ENCODE measurements around the gene NCKAP5. TPM values are rescaled to one million over a fixed set of nuclear protein-coding genes. Genes with fewer than 3 reads are reported as not detected.
"Not testable (repeated sequence)": the region's sequence is repeated elsewhere in the genome, so short reads cannot be mapped to it uniquely, and the experiment has no call there.

Gene NCKAP5
- total and polyA plus RNA-seq, 7 donors, result 0.03 to 1.2 (median 0.22) TPM

DNA sequence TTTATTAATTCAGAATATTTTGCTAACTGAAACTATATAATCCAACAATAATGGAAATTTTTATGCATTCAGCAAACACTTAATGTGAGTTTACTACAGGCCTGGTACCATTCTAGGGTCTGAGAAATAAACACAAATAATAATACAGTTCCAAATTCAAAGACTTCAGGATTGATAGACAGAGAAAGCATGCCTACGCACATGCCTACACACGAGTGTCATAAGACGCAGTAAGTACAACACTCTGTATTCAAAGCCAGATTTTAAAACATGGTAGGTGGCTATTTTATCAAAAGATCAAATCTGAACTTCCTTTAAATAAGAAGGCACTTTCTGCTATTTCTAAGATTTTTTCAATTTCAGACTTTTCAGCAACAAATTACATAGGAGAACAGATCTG is 346.9 kb downstream of the NCKAP5 start:
- WGBS, 3 donors, result 91 to 95% (median 94%) methylated on average over 3 of the region's 3 CpGs
- no peak overlapping the region for H3K27ac ChIP-seq
- no peaks in the 10 kb centered on the region for H3K9me3 ChIP-seq
- DNase-seq, result no peak
- intact Hi-C loops (cut with DNase I), result no loop called here
- TF ChIP-seq, protein P1, sequence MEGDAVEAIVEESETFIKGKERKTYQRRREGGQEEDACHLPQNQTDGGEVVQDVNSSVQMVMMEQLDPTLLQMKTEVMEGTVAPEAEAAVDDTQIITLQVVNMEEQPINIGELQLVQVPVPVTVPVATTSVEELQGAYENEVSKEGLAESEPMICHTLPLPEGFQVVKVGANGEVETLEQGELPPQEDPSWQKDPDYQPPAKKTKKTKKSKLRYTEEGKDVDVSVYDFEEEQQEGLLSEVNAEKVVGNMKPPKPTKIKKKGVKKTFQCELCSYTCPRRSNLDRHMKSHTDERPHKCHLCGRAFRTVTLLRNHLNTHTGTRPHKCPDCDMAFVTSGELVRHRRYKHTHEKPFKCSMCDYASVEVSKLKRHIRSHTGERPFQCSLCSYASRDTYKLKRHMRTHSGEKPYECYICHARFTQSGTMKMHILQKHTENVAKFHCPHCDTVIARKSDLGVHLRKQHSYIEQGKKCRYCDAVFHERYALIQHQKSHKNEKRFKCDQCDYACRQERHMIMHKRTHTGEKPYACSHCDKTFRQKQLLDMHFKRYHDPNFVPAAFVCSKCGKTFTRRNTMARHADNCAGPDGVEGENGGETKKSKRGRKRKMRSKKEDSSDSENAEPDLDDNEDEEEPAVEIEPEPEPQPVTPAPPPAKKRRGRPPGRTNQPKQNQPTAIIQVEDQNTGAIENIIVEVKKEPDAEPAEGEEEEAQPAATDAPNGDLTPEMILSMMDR (IDR thresholded peaks at IDR 0.05), result no peak
- H3K4me1 ChIP-seq, result no peaks in the 10 kb centered on the region
- peaks cover 0 to 2% (median 0%) of the 10 kb centered on the region in 3 donors for H3K27me3 ChIP-seq (ENCODE audit: insufficient read depth in 3 of 3, low read length in 2 of 3)
- ATAC-seq, result no peak
- no peak overlapping the region for H3K4me3 ChIP-seq
- no peaks in the 10 kb centered on the region for H3K36me3 ChIP-seq (ENCODE audit: insufficient read depth in 1 of 2, low read depth in 1 of 2)

DNA sequence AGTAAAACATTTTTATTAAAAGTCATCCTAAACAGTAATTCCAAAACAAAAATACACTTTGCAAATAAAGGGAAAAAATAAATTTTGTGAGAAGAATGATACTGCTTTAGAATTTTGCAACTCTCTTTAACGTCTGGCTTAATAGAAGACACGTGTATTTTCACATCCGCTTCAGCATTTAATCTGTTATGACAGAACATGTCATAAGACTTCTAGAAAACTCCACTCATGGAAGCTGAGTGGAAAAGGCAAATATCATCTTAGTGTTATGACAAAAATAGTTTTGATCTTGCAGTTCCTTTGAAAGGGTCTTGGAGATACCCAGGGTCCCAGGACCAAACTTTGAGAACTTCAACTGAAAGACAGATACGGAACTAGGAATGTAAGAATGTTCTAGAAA is 350.1 kb downstream of the NCKAP5 start:
- Histone ChIP-seq H3K27ac (no peak overlapping the region), H3K4me1 (no peaks in the 10 kb centered on the region), H3K36me3 (ENCODE audit: insufficient read depth in 1 of 2, low read depth in 1 of 2) (no peaks in the 10 kb centered on the region), H3K9me3 (peaks cover 8% of the 10 kb centered on the region), H3K27me3 (ENCODE audit: insufficient read depth in 3 of 3, low read length in 2 of 3) (peaks cover 0 to under 1% (median 0%) of the 10 kb centered on the region in 3 donors), H3K4me3 (no peak overlapping the region)
- 42 to 88% (median 63%) methylated on average over 4 of the region's 4 CpGs for WGBS, 3 donors
- TF ChIP-seq, protein P1 (IDR thresholded peaks at IDR 0.05), result no peak
- no peak for DNase-seq
- intact Hi-C loops (cut with DNase I), result no loop called here
- ATAC-seq, result no peak

DNA sequence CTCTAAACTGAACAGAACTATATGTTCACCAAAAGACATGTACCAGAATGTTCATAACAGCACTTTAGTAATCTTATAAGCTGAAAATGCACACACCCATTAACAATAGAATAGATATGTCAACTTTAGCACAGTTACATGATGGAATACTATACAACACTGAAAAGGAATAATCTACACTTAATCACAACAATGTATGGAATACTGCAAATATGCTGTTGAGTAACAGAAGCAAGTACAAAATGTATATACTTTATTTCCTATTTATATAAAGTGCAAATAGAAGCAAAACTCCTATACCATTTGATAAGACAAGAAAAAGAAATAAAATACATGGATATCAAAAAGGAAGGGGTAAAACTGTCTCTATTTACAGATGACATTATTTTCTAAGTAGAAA is 352.8 kb downstream of the NCKAP5 start:
- TF ChIP-seq, protein P1 (IDR thresholded peaks at IDR 0.05), result no peak
- intact Hi-C loops (cut with DNase I), result no loop called here
- Histone ChIP-seq H3K36me3 (ENCODE audit: insufficient read depth in 1 of 2, low read depth in 1 of 2) (no peaks in the 10 kb centered on the region), H3K27me3 (ENCODE audit: insufficient read depth in 3 of 3, low read length in 2 of 3) (no peaks in the 10 kb centered on the region), H3K9me3 (peaks cover 8% of the 10 kb centered on the region), H3K27ac (no peak overlapping the region), H3K4me1 (no peaks in the 10 kb centered on the region), H3K4me3 (no peak overlapping the region)
- ATAC-seq (no peak), DNase-seq (no peak)

DNA sequence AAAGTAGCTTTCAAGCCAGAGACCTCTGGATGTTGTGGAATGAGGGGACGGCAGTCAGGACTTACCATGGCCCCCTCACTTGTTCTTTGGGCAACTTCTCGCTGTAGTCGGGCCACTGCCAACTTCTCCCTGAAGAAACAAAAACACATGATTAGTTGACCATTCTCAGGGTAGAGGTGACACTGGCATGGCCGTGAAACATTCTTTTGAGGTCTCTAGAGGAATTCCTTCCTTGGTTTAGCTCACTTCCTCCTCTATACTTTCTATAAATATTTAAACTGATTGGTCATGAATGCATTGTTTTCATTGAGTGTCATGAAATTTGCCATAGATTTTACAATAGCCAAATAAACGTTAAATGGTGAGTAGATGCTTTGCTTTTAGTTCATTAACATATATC is 354.6 kb downstream of the NCKAP5 start:
- Histone ChIP-seq H3K36me3 (ENCODE audit: insufficient read depth in 1 of 2, low read depth in 1 of 2) (no peaks in the 10 kb centered on the region), H3K9me3 (peaks cover 8% of the 10 kb centered on the region), H3K27ac (no peak overlapping the region), H3K27me3 (ENCODE audit: insufficient read depth in 3 of 3, low read length in 2 of 3) (no peaks in the 10 kb centered on the region), H3K4me1 (no peaks in the 10 kb centered on the region), H3K4me3 (no peak overlapping the region)
- DNase-seq, result no peak
- ATAC-seq, result no peak
- WGBS, 3 donors, result 72 to 79% (median 72%) methylated on average over 5 of the region's 5 CpGs
- TF ChIP-seq, protein P1 (IDR thresholded peaks at IDR 0.05), result no peak
- intact Hi-C loops (cut with DNase I), result no loop called here

GRCh38 chr2:133209325-133209724 is 358.9 kb downstream of the NCKAP5 start:
- intact Hi-C loops (cut with DNase I), result no loop called here
- WGBS, 3 donors, result 95 to 98% (median 97%) methylated on average over 2 of the region's 2 CpGs
- Histone ChIP-seq H3K27ac (no peak overlapping the region), H3K4me1 (no peaks in the 10 kb centered on the region), H3K4me3 (no peak overlapping the region), H3K36me3 (ENCODE audit: insufficient read depth in 1 of 2, low read depth in 1 of 2) (no peaks in the 10 kb centered on the region), H3K9me3 (no peaks in the 10 kb centered on the region), H3K27me3 (ENCODE audit: insufficient read depth in 3 of 3, low read length in 2 of 3) (no peaks in the 10 kb centered on the region)
- ATAC-seq (no peak), DNase-seq (no peak)
- TF ChIP-seq, protein P1 (IDR thresholded peaks at IDR 0.05), result no peak

DNA sequence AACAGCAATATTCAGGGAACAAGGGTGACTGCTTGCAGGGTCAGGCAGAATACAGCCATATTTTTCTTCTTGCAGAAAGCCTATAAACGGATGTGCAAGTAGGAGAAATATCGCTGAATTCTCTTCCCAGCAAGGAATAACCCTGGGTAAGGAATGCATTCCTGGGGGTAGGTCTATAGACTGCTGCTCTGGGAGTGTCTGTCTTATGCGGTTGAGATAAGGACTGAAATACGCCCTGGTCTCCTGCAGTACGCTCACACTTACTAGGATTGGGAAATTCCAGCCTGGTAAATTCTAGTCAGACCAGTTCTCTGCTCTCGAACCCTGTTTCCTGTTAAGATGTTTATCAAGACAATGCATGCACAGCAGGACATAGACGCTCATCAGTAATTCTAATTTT is 361.6 kb downstream of the NCKAP5 start:
- H3K27ac ChIP-seq; ATAC-seq; H3K9me3 ChIP-seq; DNase-seq; H3K4me3 ChIP-seq; H3K27me3 ChIP-seq (ENCODE audit: insufficient read depth in 3 of 3, low read length in 2 of 3); H3K36me3 ChIP-seq (ENCODE audit: insufficient read depth in 1 of 2, low read depth in 1 of 2); H3K4me1 ChIP-seq; intact Hi-C loops (cut with DNase I): not testable (repeated sequence)
- 92% methylated on average over 7 of the region's 7 CpGs for WGBS, 3 donors
